HG02642 (cell line): Measurements from ENCODE around the gene RAB6B.

Source experiments
- ATAC-seq: cut with Tn5 transposase; IDR thresholded peaks from one replicate; pipeline ENCODE4 v1.9.1; 2021; ENCODE audit warnings: mild to moderate bottlenecking; ENCODE audit not compliant: unreplicated experiment, poor library complexity

RAB6B gene

DNA sequence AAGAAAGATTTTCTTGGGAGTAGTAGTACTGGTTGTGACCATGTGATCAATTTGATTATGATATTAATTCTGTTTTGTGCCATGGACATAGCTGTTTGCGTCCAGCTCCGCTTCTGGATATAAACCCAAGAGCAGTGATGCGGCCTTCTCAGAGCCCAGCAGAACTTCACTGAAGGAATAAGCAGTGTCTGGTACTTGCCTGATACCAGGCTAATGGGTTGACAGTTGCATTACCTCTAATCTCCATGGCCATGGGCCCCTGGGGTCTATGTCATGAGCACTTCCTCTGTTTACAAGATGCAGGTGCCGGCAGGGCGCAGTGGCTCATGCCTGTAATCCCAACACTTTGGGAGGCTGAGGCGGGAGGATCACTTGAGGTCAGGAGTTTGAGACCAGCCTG lies 36.3 kb upstream of the RAB6B start:
- no peak for ATAC-seq

DNA sequence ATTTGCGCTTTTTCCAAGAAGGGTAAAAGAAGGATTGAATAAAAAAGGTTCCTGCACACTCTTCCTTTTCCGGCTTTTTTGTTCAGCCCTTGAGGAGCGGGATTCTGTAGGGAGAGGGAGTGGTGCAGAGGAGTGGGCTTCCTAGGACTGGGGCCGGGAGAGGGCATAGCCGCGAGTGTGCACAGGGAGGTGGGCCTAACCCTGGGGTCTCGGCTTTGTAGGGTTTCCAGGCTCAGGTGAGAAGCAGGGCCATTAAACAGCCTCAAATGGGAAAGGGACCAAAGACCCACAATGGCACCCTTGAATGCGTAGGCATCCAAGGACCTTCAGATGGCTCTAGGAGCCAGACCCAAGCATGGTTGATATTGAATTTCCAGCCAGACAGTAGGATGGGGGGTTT lies 35.4 kb upstream of the RAB6B start:
- no peak for ATAC-seq

GRCh38 chr3:133930341-133930933 lies 34.8 kb upstream of the RAB6B start:
- no peak for ATAC-seq

- ATAC-seq, result no peak
Measured at GRCh38 chr3:133928903-133929607, 33.4 kb upstream of the RAB6B start.

- no peak for ATAC-seq
Measured at GRCh38 chr3:133928136-133928893, 32.6 kb upstream of the RAB6B start.

GRCh38 chr3:133927540-133928066 lies 31.9 kb upstream of the RAB6B start:
- peak; percentile 82 for ATAC-seq

- peak; percentile 24 for ATAC-seq
Measured at GRCh38 chr3:133926736-133927539, 31.3 kb upstream of the RAB6B start.

DNA sequence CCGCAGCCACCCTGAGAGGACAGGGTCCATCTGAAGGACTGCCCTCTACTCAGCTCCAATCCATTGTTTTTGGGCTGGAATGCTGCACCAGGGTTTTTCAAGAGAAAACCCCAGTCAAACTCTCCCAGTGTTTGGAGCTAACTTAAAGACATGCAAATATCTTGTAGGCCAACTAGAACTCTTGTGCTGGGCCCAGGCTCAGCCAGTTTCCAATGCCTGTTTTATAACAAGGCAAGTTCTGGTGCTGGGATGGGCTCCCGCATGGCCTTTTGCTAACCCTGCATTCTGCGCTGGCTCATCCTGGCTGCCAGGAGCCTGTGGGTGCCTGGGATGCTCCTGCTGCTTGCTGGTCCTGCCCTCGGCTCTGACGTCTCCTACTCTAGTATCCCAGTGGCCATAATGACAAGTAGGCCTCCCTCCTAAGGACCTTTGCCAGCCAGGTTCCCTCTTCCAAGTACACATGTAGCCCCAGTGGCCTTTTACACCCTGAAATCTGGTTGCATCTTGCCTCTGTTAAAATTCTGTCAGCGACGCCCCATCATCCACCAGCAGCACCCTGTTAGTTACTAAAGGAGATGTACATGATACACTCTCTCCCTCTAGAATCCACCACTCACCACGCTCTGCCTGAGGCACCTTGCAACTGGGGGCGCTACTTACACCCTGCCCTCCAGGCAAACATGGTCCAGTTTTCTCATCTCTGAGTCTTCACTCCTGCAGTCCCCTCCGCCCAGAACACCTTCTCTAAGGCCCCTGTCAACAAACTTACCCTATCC lies 30.5 kb upstream of the RAB6B start:
- no peak for ATAC-seq

GRCh38 chr3:133924041-133924440 lies 28.4 kb upstream of the RAB6B start:
- ATAC-seq, result no peak

DNA sequence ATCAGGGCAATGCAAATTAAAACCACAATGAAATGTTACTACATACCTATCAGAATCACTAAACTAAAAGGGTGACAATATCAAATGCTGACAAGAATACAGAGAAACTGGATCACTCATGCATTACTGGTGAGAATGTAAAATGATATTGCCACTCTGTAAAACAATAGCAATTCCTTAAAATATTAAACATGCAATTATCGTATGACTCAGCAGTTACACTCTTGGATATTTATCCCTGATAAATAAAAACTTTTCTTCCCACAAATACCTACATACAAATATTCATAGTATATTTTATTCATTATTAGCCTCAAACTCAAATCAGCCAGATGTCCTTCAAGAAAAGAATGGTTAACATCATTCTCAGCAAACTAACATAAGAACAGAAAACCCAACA lies 25.9 kb upstream of the RAB6B start:
- ATAC-seq, result no peak

GRCh38 chr3:133917144-133917543 lies 21.5 kb upstream of the RAB6B start:
- no peak for ATAC-seq

GRCh38 chr3:133915685-133916658 lies 20.3 kb upstream of the RAB6B start:
- ATAC-seq, result no peak

- no peak for ATAC-seq
Measured at GRCh38 chr3:133914839-133915600, 19.3 kb upstream of the RAB6B start.

- ATAC-seq, result no peak
Measured at GRCh38 chr3:133910422-133910821, 14.7 kb upstream of the RAB6B start.

GRCh38 chr3:133905376-133905775 lies 9.7 kb upstream of the RAB6B start:
- no peak for ATAC-seq

DNA sequence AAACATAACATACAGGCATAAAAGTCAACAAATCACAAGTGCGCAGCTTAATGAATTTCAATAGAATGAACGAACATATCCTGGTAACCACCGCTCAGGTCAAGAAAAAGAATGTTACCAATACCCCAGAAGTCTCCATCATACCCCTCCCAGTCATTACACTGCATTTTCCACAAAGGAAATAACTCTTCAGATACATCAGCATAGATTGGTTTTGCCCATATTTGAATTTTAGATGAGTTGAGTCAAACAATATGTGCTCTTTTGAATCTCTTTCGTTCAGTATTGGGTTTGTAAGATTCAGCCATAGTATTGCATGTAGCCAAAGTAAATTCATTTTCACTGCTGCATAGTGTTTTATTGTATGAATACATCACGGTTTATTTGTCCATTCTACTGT lies 6.2 kb upstream of the RAB6B start:
- no peak for ATAC-seq

DNA sequence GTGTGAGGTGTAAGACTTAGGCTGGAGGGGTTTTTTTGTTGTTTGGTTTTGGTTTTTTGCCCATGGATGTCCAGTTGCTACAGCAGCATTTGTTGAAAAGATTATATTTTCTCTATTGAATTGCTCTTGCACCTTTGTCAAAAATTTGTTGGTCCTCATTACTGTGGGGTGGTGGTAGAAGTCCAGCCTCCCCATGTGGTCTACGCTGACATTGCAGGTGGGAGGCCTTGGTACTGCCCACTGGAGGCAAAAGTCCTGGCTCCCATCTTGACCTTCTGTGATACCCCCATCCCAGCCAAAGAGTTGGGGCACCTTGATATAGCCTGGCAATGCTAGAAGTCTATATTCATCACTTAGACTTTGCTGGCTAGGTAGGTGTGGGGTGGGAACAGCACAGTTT lies 5.4 kb upstream of the RAB6B start:
- ATAC-seq, result no peak

- no peak for ATAC-seq
Measured at GRCh38 chr3:133899311-133899710, 3.6 kb upstream of the RAB6B start.
